Keratinocyte (primary cell): Measurements from ENCODE around the gene LEFTY2. TPM values are rescaled to one million over a fixed set of nuclear protein-coding genes. Genes with fewer than 3 reads are reported as not detected.

Experiments
- DNase-seq: peaks from one replicate; pipeline ENCODE4 v3.0.0-alpha.2; 2011; ENCODE audit warnings: low read depth, missing footprints, low spot score
- FAIRE-seq: peaks from 2 replicates; lab custom pipeline; 2011; peaks lifted over from hg19 to GRCh38; lab: Jason Lieb, UNC
- H2AFZ ChIP-seq: 2 replicates; pipeline ENCODE4 v1.6.0; 2012; ENCODE audit warnings: low read length, control low read depth, inconsistent platforms; ENCODE audit not compliant: control insufficient read depth
- H3K27ac ChIP-seq: 2 replicates; pipeline ENCODE4 v1.5.1; 2011; ENCODE audit warnings: low read length; ENCODE audit not compliant: control insufficient read depth, insufficient read depth
- H3K27me3 ChIP-seq: 3 replicates; pipeline ENCODE4 v1.6.0; 2011; ENCODE audit warnings: low read length; ENCODE audit not compliant: control insufficient read depth, insufficient read depth; ENCODE audit errors: extremely low read depth
- H3K36me3 ChIP-seq, 2 experiments: 2 replicates in 1 of 2; 3 replicates in 1 of 2; pipeline ENCODE4 v1.5.1; 2011; ENCODE audit warnings: low read length in 2 of 2, mild to moderate bottlenecking in 1 of 2; ENCODE audit not compliant: control insufficient read depth in 2 of 2, insufficient read depth in 2 of 2; ENCODE audit errors: extremely low read depth in 1 of 2
- H3K4me1 ChIP-seq: 3 replicates; pipeline ENCODE4 v1.5.1; 2011; ENCODE audit warnings: low read length; ENCODE audit not compliant: control insufficient read depth, insufficient read depth; ENCODE audit errors: extremely low read depth
- H3K4me2 ChIP-seq: 3 replicates; pipeline ENCODE4 v1.6.0; 2011; ENCODE audit warnings: low read depth, low read length; ENCODE audit not compliant: control insufficient read depth, insufficient read depth; ENCODE audit errors: extremely low read depth
- H3K4me3 ChIP-seq, 3 experiments: fragments of 200-600 bp in 1 of 3; sonication (generic) in 1 of 3; 2 replicates in 2 of 3; 3 replicates in 1 of 3; pipeline ENCODE4 v1.5.1; 2011 to 2016; ENCODE audit warnings: low read length in 3 of 3, mild to moderate bottlenecking in 3 of 3, control low read depth in 2 of 3, inconsistent platforms in 1 of 3, low read depth in 1 of 3, mixed read lengths in 1 of 3, mixed run types in 1 of 3, moderate library complexity in 1 of 3; ENCODE audit not compliant: control insufficient read depth in 2 of 3, insufficient read depth in 2 of 3; ENCODE audit errors: extremely low read depth in 1 of 3
- H3K79me2 ChIP-seq: 2 replicates; pipeline ENCODE4 v1.6.0; 2012; ENCODE audit warnings: low read length; ENCODE audit not compliant: control insufficient read depth, insufficient read depth
- H3K9ac ChIP-seq: 3 replicates; pipeline ENCODE4 v1.6.0; 2011; ENCODE audit warnings: low read length; ENCODE audit not compliant: control insufficient read depth, insufficient read depth; ENCODE audit errors: extremely low read depth
- H3K9me1 ChIP-seq: 3 replicates; pipeline ENCODE4 v1.6.0; 2011; ENCODE audit warnings: low read length; ENCODE audit not compliant: control insufficient read depth, insufficient read depth; ENCODE audit errors: extremely low read depth
- H3K9me3 ChIP-seq: 2 replicates; pipeline ENCODE4 v1.5.1; 2012; ENCODE audit warnings: low read depth, low read length; ENCODE audit not compliant: control insufficient read depth
- H4K20me1 ChIP-seq: 3 replicates; pipeline ENCODE4 v1.6.0; 2011; ENCODE audit warnings: low read length; ENCODE audit not compliant: control insufficient read depth, insufficient read depth; ENCODE audit errors: extremely low read depth
- EZH2 ChIP-seq: IDR thresholded peaks from one replicate; pipeline ENCODE4 v1.6.1; 2012; ENCODE audit warnings: inconsistent platforms, mild to moderate bottlenecking, low read length, moderate library complexity
- dilution Hi-C: fragments of 300-500 bp; cut with MboI; formaldehyde crosslinking; loops from one replicate; pipeline ENCODE4 v1.7.0; 2020; ENCODE audit warnings: low sequenced_read_pairs; ENCODE audit not compliant: extremely low pct_ligation_motif_present
- polyA plus RNA-seq, 5 experiments: library from polyadenylated mRNA; depleted of rRNA in 3 of 5; stranded (reverse) in 3 of 5; stranded (forward) in 1 of 5; unstranded in 1 of 5; fragments of >200 nt; gene quantifications; 1 replicate in 1 of 5; 2 replicates in 3 of 5; 3 replicates in 1 of 5; pipeline versions ENCODE4 v1.2.1 to v1.2.3, GENCODE V29; 2011 to 2012; ENCODE audit warnings: missing spikeins in 2 of 5, low read depth in 1 of 5, low replicate concordance in 1 of 5
- TF ChIP-seq, protein P1 (sequence below), 3 experiments: IDR thresholded peaks in 1 of 3; conservative IDR thresholded peaks in 1 of 3; optimal IDR thresholded peaks in 1 of 3; 2 replicates in 2 of 3; 3 replicates in 1 of 3; pipeline versions ENCODE3 to v1.5.1; 2011; ENCODE audit warnings: low read length in 3 of 3, mild to moderate bottlenecking in 3 of 3, moderate library complexity in 2 of 3, control low read depth in 1 of 3, inconsistent platforms in 1 of 3; ENCODE audit not compliant: insufficient read depth in 2 of 3; ENCODE audit errors: extremely low read depth in 1 of 3

LEFTY2 gene
- polyA plus RNA-seq, 1 donor (not counting 4 experiments of a cell fraction or from before 2014, with no cell fraction given) = not detected

DNA sequence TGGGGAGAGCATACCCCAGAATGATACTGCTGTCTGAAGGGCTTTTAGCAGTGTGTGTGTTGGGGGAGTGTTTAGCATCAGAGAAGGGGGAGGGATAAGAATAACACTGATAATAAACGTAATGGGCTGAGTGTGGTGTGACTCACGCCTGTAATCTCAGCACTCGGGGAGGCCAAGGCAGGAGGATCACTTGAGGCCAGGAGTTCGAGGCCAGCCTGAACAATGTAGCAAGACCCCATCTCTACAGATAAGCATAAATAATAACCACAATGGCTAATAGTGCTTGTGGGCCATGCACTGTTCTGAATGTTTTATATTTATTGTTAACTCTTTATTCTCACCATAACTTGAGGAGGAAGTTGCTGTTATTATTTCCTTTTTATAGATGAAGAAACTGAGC lies 2.6 kb upstream of the LEFTY2 start:
- dilution Hi-C loops = no loop called here
- peaks cover 14% of the 10 kb centered on the region for H3K27me3 ChIP-seq
- no peak for DNase-seq
- no peaks in the 10 kb centered on the region for H3K9me3 ChIP-seq
- H3K36me3 ChIP-seq = no peaks in the 10 kb centered on the region
- no peak overlapping the region for H3K4me2 ChIP-seq
- no peak for TF ChIP-seq EZH2
- TF ChIP-seq, protein P1, sequence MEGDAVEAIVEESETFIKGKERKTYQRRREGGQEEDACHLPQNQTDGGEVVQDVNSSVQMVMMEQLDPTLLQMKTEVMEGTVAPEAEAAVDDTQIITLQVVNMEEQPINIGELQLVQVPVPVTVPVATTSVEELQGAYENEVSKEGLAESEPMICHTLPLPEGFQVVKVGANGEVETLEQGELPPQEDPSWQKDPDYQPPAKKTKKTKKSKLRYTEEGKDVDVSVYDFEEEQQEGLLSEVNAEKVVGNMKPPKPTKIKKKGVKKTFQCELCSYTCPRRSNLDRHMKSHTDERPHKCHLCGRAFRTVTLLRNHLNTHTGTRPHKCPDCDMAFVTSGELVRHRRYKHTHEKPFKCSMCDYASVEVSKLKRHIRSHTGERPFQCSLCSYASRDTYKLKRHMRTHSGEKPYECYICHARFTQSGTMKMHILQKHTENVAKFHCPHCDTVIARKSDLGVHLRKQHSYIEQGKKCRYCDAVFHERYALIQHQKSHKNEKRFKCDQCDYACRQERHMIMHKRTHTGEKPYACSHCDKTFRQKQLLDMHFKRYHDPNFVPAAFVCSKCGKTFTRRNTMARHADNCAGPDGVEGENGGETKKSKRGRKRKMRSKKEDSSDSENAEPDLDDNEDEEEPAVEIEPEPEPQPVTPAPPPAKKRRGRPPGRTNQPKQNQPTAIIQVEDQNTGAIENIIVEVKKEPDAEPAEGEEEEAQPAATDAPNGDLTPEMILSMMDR (optimal IDR thresholded peaks at IDR 0.05 in 1 of 3, IDR thresholded peaks at IDR 0.05 in 1 of 3, conservative IDR thresholded peaks at IDR 0.05 in 1 of 3; ENCODE audit: extremely low read depth in 1 of 3, insufficient read depth in 2 of 3, low read length in 3 of 3) = no peak
- H3K4me1 ChIP-seq = peaks cover 6% of the 10 kb centered on the region
- H3K9ac ChIP-seq = no peak overlapping the region
- H2AFZ ChIP-seq = no peak overlapping the region
- no peak overlapping the region for H3K4me3 ChIP-seq
- H3K79me2 ChIP-seq = no peaks in the 10 kb centered on the region
- H3K9me1 ChIP-seq = no peaks in the 10 kb centered on the region
- no peak for FAIRE-seq
- H4K20me1 ChIP-seq = no peaks in the 10 kb centered on the region
- H3K27ac ChIP-seq = no peak overlapping the region

DNA sequence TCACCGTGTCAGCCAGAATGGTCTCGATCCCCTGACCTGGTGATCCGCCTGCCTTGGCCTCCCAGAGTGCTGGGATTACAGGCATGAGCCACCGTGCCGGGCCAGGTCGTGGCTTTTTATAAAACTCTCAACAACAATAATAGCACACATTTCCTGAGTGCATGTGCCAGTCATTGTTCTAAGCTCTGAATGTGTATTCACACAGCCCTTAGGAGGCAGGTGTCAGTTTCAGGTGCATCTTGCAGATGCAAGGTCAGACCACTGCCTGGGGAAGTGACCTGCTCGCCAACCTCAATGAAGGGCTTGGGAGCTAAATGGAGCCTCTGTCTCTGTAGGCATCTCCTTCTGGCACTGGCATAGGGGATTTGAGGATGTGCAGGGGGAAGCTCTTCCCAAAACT lies 1.6 kb upstream of the LEFTY2 start:
- Histone ChIP-seq H3K4me2 (no peak overlapping the region), H4K20me1 (no peaks in the 10 kb centered on the region), H3K4me1 (peaks cover 6% of the 10 kb centered on the region), H3K79me2 (no peaks in the 10 kb centered on the region), H3K36me3 (no peaks in the 10 kb centered on the region), H3K9me1 (no peaks in the 10 kb centered on the region), H3K9me3 (no peaks in the 10 kb centered on the region), H3K27me3 (peaks cover 10% of the 10 kb centered on the region), H3K27ac (no peak overlapping the region), H2AFZ (no peak overlapping the region), H3K4me3 (no peak overlapping the region), H3K9ac (no peak overlapping the region)
- no peak for DNase-seq
- dilution Hi-C loops = no loop called here
- no peak for FAIRE-seq
- no peak for TF ChIP-seq EZH2
- TF ChIP-seq, protein P1 (optimal IDR thresholded peaks at IDR 0.05 in 1 of 3, IDR thresholded peaks at IDR 0.05 in 1 of 3, conservative IDR thresholded peaks at IDR 0.05 in 1 of 3; ENCODE audit: extremely low read depth in 1 of 3, insufficient read depth in 2 of 3, low read length in 3 of 3) = no peak
